ENCODE data around the gene CD164L2. TPM values are rescaled to one million over a fixed set of nuclear protein-coding genes. Genes with fewer than 3 reads are reported as not detected.

Gene CD164L2
- polyA plus RNA-seq, 3 donors, result not detected

- DNase-seq, result peak in 2 of 3 donors; percentile 38 to 49
- Mint-ChIP-seq H3K4me1 (peaks cover 7% of the 10 kb centered on the region), H3K9me3 (peaks cover 0 to 2% (median 0%) of the 10 kb centered on the region in 7 donors), H3K27ac (peak overlapping the region in 1 of 7 donors; percentile 66), H3K27me3 (ENCODE audit: low read depth in 3 of 3) (peaks cover 0 to 3% (median 2%) of the 10 kb centered on the region in 3 donors), H3K36me3 (peaks cover 67 to 86% of the 10 kb centered on the region in 2 donors), H3K4me3 (no peak overlapping the region)
- Histone ChIP-seq H4K20me1 (ENCODE audit: insufficient read depth, low read length) (peaks cover 30% of the 10 kb centered on the region), H3K4me1 (ENCODE audit: control insufficient read depth in 1 of 2, insufficient read depth in 2 of 2, low read length in 2 of 2) (peaks cover 4 to 6% of the 10 kb centered on the region in 2 donors), H3K4me3 (replicated peaks in 1 of 3; ENCODE audit: low read depth in 2 of 3, low read length in 3 of 3) (no peak overlapping the region), H2AFZ (ENCODE audit: insufficient read depth, low read depth, low read length, poor library complexity, severe bottlenecking) (no peak overlapping the region), H3K27ac (ENCODE audit: low read depth in 1 of 2, low read length in 2 of 2) (peak overlapping the region in 1 of 2 donors; percentile 48), H3K36me3 (replicated peaks in 1 of 2; ENCODE audit: control insufficient read depth in 1 of 2, insufficient read depth in 2 of 2, low read length in 2 of 2) (peaks cover 68 to 85% of the 10 kb centered on the region in 2 donors), H3K4me2 (replicated peaks; ENCODE audit: extremely low read depth, low read length, poor library complexity, severe bottlenecking) (no peak overlapping the region), H3K27me3 (ENCODE audit: control insufficient read depth in 2 of 2, insufficient read depth in 2 of 2, low read length in 2 of 2) (no peaks in the 10 kb centered on the region), H3K79me2 (ENCODE audit: insufficient read depth, low read length) (peaks cover 27% of the 10 kb centered on the region), H3K9ac (ENCODE audit: insufficient read depth, low read length, poor library complexity, severe bottlenecking) (no peak overlapping the region), H3K9me3 (replicated peaks in 1 of 2; ENCODE audit: control insufficient read depth in 1 of 2, insufficient read depth in 1 of 2, low read length in 2 of 2) (no peaks in the 10 kb centered on the region)
- TF ChIP-seq CTCF (IDR thresholded peaks at IDR 0.05), result peak; percentile 93
- intact Hi-C loops (cut with micrococcal nuclease), result no loop called here
- WGBS (ENCODE audit: insufficient coverage), result 78% methylated on average over 10 of the region's 11 CpGs
Measured at GRCh38 chr1:27332536-27333281, 50.4 kb downstream of the CD164L2 start.

DNA sequence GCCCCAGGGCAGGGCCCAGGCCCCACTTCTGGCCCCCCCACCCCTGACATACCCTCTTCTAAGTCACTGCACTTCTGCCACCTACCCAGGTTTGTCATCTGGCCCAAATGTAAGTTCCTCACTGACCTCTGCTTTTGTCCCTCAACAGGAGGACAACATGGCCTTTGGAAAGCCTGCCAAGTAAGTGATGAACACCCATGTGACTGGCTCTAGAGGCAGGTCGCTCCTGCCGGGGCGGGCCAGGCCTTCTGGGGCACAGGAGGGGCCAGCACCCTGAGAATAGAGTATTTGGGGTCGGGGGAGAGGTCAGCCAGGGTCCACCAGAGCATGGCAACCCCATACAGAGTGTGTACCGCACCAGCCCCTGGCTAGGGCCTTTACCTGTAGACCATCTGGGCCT lies 51.2 kb downstream of the CD164L2 start:
- H3K27ac Mint-ChIP-seq, result peak overlapping the region in 4 of 7 donors; percentile 10 to 75 (median 42)
- H3K4me2 ChIP-seq (replicated peaks; ENCODE audit: extremely low read depth, low read length, poor library complexity, severe bottlenecking), result no peak overlapping the region
- peaks cover 66 to 89% of the 10 kb centered on the region in 2 donors for H3K36me3 Mint-ChIP-seq
- peaks cover 37% of the 10 kb centered on the region for H4K20me1 ChIP-seq (ENCODE audit: insufficient read depth, low read length)
- peaks cover 0 to 3% (median 2%) of the 10 kb centered on the region in 3 donors for H3K27me3 Mint-ChIP-seq (ENCODE audit: low read depth in 3 of 3)
- peak overlapping the region in 1 of 2 donors; percentile 48 for H3K27ac ChIP-seq (ENCODE audit: low read depth in 1 of 2, low read length in 2 of 2)
- H3K9me3 Mint-ChIP-seq, result peaks cover 0 to 2% (median 0%) of the 10 kb centered on the region in 7 donors
- H3K4me1 ChIP-seq (ENCODE audit: control insufficient read depth in 1 of 2, insufficient read depth in 2 of 2, low read length in 2 of 2), result peaks cover 4 to 6% of the 10 kb centered on the region in 2 donors
- H3K79me2 ChIP-seq (ENCODE audit: insufficient read depth, low read length), result peaks cover 35% of the 10 kb centered on the region
- intact Hi-C loops (cut with micrococcal nuclease), result no loop called here
- no peak for TF ChIP-seq CTCF (IDR thresholded peaks at IDR 0.05)
- no peak overlapping the region for H3K4me3 Mint-ChIP-seq
- no peak for DNase-seq
- no peaks in the 10 kb centered on the region for H3K27me3 ChIP-seq (ENCODE audit: control insufficient read depth in 2 of 2, insufficient read depth in 2 of 2, low read length in 2 of 2)
- no peak overlapping the region for H2AFZ ChIP-seq (ENCODE audit: insufficient read depth, low read depth, low read length, poor library complexity, severe bottlenecking)
- peaks cover 8% of the 10 kb centered on the region for H3K4me1 Mint-ChIP-seq
- H3K36me3 ChIP-seq (replicated peaks in 1 of 2; ENCODE audit: control insufficient read depth in 1 of 2, insufficient read depth in 2 of 2, low read length in 2 of 2), result peaks cover 71 to 90% of the 10 kb centered on the region in 2 donors
- no peak overlapping the region for H3K9ac ChIP-seq (ENCODE audit: insufficient read depth, low read length, poor library complexity, severe bottlenecking)
- WGBS (ENCODE audit: insufficient coverage), result 92% methylated on average over 4 of the region's 5 CpGs
- no peak overlapping the region for H3K4me3 ChIP-seq (replicated peaks in 1 of 3; ENCODE audit: low read depth in 2 of 3, low read length in 3 of 3)
- H3K9me3 ChIP-seq (replicated peaks in 1 of 2; ENCODE audit: control insufficient read depth in 1 of 2, insufficient read depth in 1 of 2, low read length in 2 of 2), result no peaks in the 10 kb centered on the region

All from CD14-positive monocyte (primary cell).